Measurements from ENCODE around the gene GNA14. TPM values are rescaled to one million over a fixed set of nuclear protein-coding genes. Genes with fewer than 3 reads are reported as not detected.

GNA14 gene
- polyA plus RNA-seq, 3 donors = 0.04 TPM; not detected in 2

DNA sequence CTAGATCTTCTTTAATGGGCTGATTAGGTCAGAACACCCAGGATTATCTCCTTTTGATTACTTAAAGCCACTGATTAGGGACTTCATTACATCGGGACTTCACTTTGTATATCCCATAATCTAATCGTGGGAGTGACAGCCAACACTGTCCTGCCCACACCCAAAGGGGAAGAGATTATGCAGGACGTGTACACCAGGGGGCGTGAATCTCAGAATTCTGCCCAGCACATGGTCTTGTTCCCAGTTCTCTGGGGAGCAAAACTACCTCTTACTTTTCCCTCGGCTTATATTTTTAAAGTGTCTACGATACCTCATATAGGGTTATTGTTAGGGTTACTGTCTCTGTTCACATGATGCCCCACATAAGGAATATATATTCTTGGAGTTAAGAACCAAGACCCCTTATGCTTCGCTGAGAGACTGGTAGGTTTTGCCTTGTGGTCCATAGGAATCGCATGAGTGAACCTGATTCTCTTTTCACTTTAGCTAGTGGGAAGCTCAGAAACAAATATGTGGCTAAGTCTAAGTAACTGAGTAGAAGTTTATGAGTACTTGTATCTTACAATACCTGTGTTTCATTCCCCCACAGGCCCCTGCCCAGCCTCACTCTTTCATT is 192.7 kb downstream of the GNA14 start:
- TF ChIP-seq, protein P1, sequence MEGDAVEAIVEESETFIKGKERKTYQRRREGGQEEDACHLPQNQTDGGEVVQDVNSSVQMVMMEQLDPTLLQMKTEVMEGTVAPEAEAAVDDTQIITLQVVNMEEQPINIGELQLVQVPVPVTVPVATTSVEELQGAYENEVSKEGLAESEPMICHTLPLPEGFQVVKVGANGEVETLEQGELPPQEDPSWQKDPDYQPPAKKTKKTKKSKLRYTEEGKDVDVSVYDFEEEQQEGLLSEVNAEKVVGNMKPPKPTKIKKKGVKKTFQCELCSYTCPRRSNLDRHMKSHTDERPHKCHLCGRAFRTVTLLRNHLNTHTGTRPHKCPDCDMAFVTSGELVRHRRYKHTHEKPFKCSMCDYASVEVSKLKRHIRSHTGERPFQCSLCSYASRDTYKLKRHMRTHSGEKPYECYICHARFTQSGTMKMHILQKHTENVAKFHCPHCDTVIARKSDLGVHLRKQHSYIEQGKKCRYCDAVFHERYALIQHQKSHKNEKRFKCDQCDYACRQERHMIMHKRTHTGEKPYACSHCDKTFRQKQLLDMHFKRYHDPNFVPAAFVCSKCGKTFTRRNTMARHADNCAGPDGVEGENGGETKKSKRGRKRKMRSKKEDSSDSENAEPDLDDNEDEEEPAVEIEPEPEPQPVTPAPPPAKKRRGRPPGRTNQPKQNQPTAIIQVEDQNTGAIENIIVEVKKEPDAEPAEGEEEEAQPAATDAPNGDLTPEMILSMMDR (IDR thresholded peaks at IDR 0.05) = peak; percentile 83
- Histone ChIP-seq H3K9me3 (replicated peaks in 1 of 2; ENCODE audit: control insufficient read depth in 1 of 2, insufficient read depth in 1 of 2, low read length in 2 of 2) (no peaks in the 10 kb centered on the region), H3K9ac (ENCODE audit: insufficient read depth, low read length, poor library complexity, severe bottlenecking) (no peak overlapping the region), H3K27me3 (ENCODE audit: control insufficient read depth in 2 of 2, insufficient read depth in 2 of 2, low read length in 2 of 2) (no peaks in the 10 kb centered on the region), H3K36me3 (replicated peaks in 1 of 2; ENCODE audit: control insufficient read depth in 1 of 2, insufficient read depth in 2 of 2, low read length in 2 of 2) (no peaks in the 10 kb centered on the region), H3K27ac (ENCODE audit: low read depth in 1 of 2, low read length in 2 of 2) (no peak overlapping the region), H4K20me1 (ENCODE audit: insufficient read depth, low read length) (no peaks in the 10 kb centered on the region), H3K4me3 (replicated peaks in 1 of 3; ENCODE audit: low read depth in 2 of 3, low read length in 3 of 3) (no peak overlapping the region), H3K79me2 (ENCODE audit: insufficient read depth, low read length) (no peaks in the 10 kb centered on the region), H3K4me1 (ENCODE audit: control insufficient read depth in 1 of 2, insufficient read depth in 2 of 2, low read length in 2 of 2) (peaks cover 12 to 16% of the 10 kb centered on the region in 2 donors), H3K4me2 (replicated peaks; ENCODE audit: extremely low read depth, low read length, poor library complexity, severe bottlenecking) (no peak overlapping the region), H2AFZ (ENCODE audit: insufficient read depth, low read depth, low read length, poor library complexity, severe bottlenecking) (no peak overlapping the region)
- peaks cover 1 to 4% (median 4%) of the 10 kb centered on the region in 3 donors for H3K27me3 Mint-ChIP-seq (ENCODE audit: low read depth in 3 of 3)
- peak; percentile 23 to 36 (median 35) for DNase-seq
- H3K4me3 Mint-ChIP-seq = no peak overlapping the region
- peak overlapping the region in 1 of 7 donors; percentile 5 for H3K27ac Mint-ChIP-seq
- H3K9me3 Mint-ChIP-seq = peaks cover 0 to 5% (median 0%) of the 10 kb centered on the region in 7 donors
- 100% methylated on average over 2 of the region's 8 CpGs for WGBS (ENCODE audit: insufficient coverage)
- intact Hi-C loops (cut with micrococcal nuclease) = no loop called here
- no peaks in the 10 kb centered on the region for H3K36me3 Mint-ChIP-seq
- H3K4me1 Mint-ChIP-seq = peaks cover 26% of the 10 kb centered on the region

DNA sequence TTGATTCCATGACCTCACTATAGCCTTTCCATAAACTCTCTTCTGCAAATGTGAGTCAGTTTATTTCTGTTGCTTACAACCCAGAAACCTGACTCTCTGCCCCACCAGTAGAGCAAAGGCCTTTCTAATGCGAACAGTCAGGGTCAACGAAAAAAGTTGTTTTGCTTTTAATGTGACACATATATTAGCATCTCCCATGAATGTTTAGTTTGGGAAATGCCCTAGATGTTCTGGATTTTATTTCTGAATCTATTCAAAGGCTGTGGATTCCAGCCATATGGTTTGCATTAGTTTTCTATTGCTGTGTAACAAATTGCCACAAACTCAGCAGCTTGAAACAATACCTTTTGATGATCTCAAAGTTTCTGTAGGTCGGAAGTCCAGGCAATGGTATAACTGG is 193.5 kb downstream of the GNA14 start:
- Histone ChIP-seq H3K79me2 (ENCODE audit: insufficient read depth, low read length) (no peaks in the 10 kb centered on the region), H2AFZ (ENCODE audit: insufficient read depth, low read depth, low read length, poor library complexity, severe bottlenecking) (no peak overlapping the region)

More for the DNA sequence above, 193.5 kb downstream of the GNA14 start:
- H3K4me3 ChIP-seq (replicated peaks in 1 of 3; ENCODE audit: low read depth in 2 of 3, low read length in 3 of 3) = no peak overlapping the region
- no peaks in the 10 kb centered on the region for H3K36me3 ChIP-seq (replicated peaks in 1 of 2; ENCODE audit: control insufficient read depth in 1 of 2, insufficient read depth in 2 of 2, low read length in 2 of 2)
- Mint-ChIP-seq H3K27me3 (ENCODE audit: low read depth in 3 of 3) (peaks cover 1 to 5% (median 4%) of the 10 kb centered on the region in 3 donors), H3K9me3 (peaks cover 0 to 5% (median 0%) of the 10 kb centered on the region in 7 donors), H3K27ac (no peak overlapping the region), H3K36me3 (no peaks in the 10 kb centered on the region), H3K4me3 (no peak overlapping the region), H3K4me1 (peaks cover 26% of the 10 kb centered on the region)
- H3K27me3 ChIP-seq (ENCODE audit: control insufficient read depth in 2 of 2, insufficient read depth in 2 of 2, low read length in 2 of 2) = no peaks in the 10 kb centered on the region
- intact Hi-C loops (cut with micrococcal nuclease) = no loop called here
- DNase-seq = no peak
- peaks cover 12 to 16% of the 10 kb centered on the region in 2 donors for H3K4me1 ChIP-seq (ENCODE audit: control insufficient read depth in 1 of 2, insufficient read depth in 2 of 2, low read length in 2 of 2)
- H3K4me2 ChIP-seq (replicated peaks; ENCODE audit: extremely low read depth, low read length, poor library complexity, severe bottlenecking) = no peak overlapping the region
- no peaks in the 10 kb centered on the region for H3K9me3 ChIP-seq (replicated peaks in 1 of 2; ENCODE audit: control insufficient read depth in 1 of 2, insufficient read depth in 1 of 2, low read length in 2 of 2)
- 100% methylated on average over 1 of the region's 3 CpGs for WGBS (ENCODE audit: insufficient coverage)
- H3K9ac ChIP-seq (ENCODE audit: insufficient read depth, low read length, poor library complexity, severe bottlenecking) = no peak overlapping the region
- TF ChIP-seq, protein P1 (IDR thresholded peaks at IDR 0.05) = no peak
- H3K27ac ChIP-seq (ENCODE audit: low read depth in 1 of 2, low read length in 2 of 2) = no peak overlapping the region
- no peaks in the 10 kb centered on the region for H4K20me1 ChIP-seq (ENCODE audit: insufficient read depth, low read length)
